ENCODE results near the gene ATP10B. TPM values are rescaled to one million over a fixed set of nuclear protein-coding genes. Genes with fewer than 3 reads are reported as not detected.

The ATP10B gene
- total RNA-seq, 1 donor = not detected

GRCh38 chr5:160545832-160546231 is 306.2 kb downstream of the ATP10B start:
- TF ChIP-seq CTCF (IDR thresholded peaks at IDR 0.05; ENCODE audit: insufficient read depth, low read length) = no peak
- H3K4me3 ChIP-seq (ENCODE audit: low read depth, low read length) = no peak overlapping the region
- DNase-seq (ENCODE audit: low read depth) = no peak

GRCh38 chr5:160543395-160543794 is 308.6 kb downstream of the ATP10B start:
- H3K4me3 ChIP-seq (ENCODE audit: low read depth, low read length) = no peak overlapping the region
- no peak for DNase-seq (ENCODE audit: low read depth)
- TF ChIP-seq CTCF (IDR thresholded peaks at IDR 0.05; ENCODE audit: insufficient read depth, low read length) = no peak

- no peak overlapping the region for H3K4me3 ChIP-seq (ENCODE audit: low read depth, low read length)
- TF ChIP-seq CTCF (IDR thresholded peaks at IDR 0.05; ENCODE audit: insufficient read depth, low read length) = no peak
- DNase-seq (ENCODE audit: low read depth) = no peak
Measured at GRCh38 chr5:160542840-160543239, 309.2 kb downstream of the ATP10B start.

- DNase-seq (ENCODE audit: low read depth) = no peak
- no peak for TF ChIP-seq CTCF (IDR thresholded peaks at IDR 0.05; ENCODE audit: insufficient read depth, low read length)
- no peak overlapping the region for H3K4me3 ChIP-seq (ENCODE audit: low read depth, low read length)
Measured at GRCh38 chr5:160542281-160542680, 309.7 kb downstream of the ATP10B start.

GRCh38 chr5:160539431-160539830 is 312.6 kb downstream of the ATP10B start:
- TF ChIP-seq CTCF (IDR thresholded peaks at IDR 0.05; ENCODE audit: insufficient read depth, low read length) = no peak
- no peak for DNase-seq (ENCODE audit: low read depth)
- H3K4me3 ChIP-seq (ENCODE audit: low read depth, low read length) = no peak overlapping the region

- no peak for TF ChIP-seq CTCF (IDR thresholded peaks at IDR 0.05; ENCODE audit: insufficient read depth, low read length)
- no peak for DNase-seq (ENCODE audit: low read depth)
- H3K4me3 ChIP-seq (ENCODE audit: low read depth, low read length) = no peak overlapping the region
Measured at GRCh38 chr5:160537940-160538339, 314.1 kb downstream of the ATP10B start.

- DNase-seq (ENCODE audit: low read depth) = no peak
- H3K4me3 ChIP-seq (ENCODE audit: low read depth, low read length) = no peak overlapping the region
- TF ChIP-seq CTCF (IDR thresholded peaks at IDR 0.05; ENCODE audit: insufficient read depth, low read length) = no peak
Measured at GRCh38 chr5:160537116-160537515, 314.9 kb downstream of the ATP10B start.

Data from fibroblast of the aortic adventitia (primary cell).